Measurements from ENCODE around the gene FCHO2. TPM values are rescaled to one million over a fixed set of nuclear protein-coding genes. Genes with fewer than 3 reads are reported as not detected.
A peak's percentile ranks its signal among the peaks of the same experiment; 100 is the strongest.

Gene FCHO2
- total RNA-seq, 1 experiment from 2014 or later, result 36.5 TPM

DNA sequence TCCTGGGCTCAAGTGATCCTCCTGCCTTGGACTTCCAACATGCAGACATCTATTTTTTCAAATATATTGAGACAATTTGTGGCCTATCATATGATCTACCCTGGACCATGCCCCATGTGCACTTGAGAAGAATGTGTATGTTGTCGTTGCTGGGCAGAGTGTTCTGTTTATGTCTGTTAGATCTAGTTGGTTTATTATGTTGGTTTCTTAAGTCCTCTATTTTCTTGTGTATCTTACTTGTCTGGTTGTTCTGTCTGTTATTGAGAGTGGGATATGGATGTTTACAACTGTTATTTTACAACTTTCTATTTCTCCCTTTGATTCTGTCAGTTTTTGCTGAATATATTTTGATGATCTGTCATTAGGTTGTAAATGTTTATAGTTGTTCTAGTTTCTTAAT is 154.3 kb downstream of the FCHO2 start:
- no peak for DNase-seq
- CTCF ChIA-PET, result no interaction called here
- Mint-ChIP-seq H3K27ac (ENCODE audit: unreplicated experiment) (no peak overlapping the region), H3K27me3 (ENCODE audit: unreplicated experiment) (no peaks in the 10 kb centered on the region), H3K36me3 (ENCODE audit: insufficient read depth, unreplicated experiment) (no peaks in the 10 kb centered on the region), H3K4me1 (ENCODE audit: low read depth, unreplicated experiment) (peaks cover 30% of the 10 kb centered on the region), H3K9me3 (ENCODE audit: low read depth, unreplicated experiment) (peaks cover 4% of the 10 kb centered on the region), H3K4me3 (ENCODE audit: low read depth, unreplicated experiment) (no peak overlapping the region)
- intact Hi-C loops (cut with micrococcal nuclease; ENCODE audit: unreplicated experiment), result loop anchor here (10.0 kb wide), 1 partner anchor 185 kb away; no protein-coding TSS in a partner anchor
- TF ChIP-seq, protein P1, sequence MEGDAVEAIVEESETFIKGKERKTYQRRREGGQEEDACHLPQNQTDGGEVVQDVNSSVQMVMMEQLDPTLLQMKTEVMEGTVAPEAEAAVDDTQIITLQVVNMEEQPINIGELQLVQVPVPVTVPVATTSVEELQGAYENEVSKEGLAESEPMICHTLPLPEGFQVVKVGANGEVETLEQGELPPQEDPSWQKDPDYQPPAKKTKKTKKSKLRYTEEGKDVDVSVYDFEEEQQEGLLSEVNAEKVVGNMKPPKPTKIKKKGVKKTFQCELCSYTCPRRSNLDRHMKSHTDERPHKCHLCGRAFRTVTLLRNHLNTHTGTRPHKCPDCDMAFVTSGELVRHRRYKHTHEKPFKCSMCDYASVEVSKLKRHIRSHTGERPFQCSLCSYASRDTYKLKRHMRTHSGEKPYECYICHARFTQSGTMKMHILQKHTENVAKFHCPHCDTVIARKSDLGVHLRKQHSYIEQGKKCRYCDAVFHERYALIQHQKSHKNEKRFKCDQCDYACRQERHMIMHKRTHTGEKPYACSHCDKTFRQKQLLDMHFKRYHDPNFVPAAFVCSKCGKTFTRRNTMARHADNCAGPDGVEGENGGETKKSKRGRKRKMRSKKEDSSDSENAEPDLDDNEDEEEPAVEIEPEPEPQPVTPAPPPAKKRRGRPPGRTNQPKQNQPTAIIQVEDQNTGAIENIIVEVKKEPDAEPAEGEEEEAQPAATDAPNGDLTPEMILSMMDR (IDR thresholded peaks at IDR 0.05; ENCODE audit: unreplicated experiment), result no peak
- BruUV-seq (replicated peaks), result no TSS peak

DNA sequence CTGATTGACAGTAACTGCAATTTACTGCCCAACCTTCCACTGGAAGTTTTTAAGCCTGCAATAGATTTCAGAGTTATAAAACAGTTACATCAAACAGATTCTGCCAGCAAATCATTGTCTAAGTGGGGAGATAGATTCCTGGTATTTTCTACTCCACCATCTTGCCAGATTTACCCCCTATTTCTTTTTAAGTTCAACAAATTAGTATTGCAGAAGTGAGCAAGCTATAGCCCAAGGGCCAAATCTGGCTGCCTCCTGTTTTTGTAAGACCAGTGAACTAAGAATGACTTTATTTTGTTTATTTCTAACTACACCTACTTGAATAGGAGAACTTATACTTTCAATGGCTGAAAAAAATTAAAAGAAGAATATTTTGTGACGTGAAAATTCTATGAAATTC is 155.7 kb downstream of the FCHO2 start:
- TF ChIP-seq, protein P1 (IDR thresholded peaks at IDR 0.05; ENCODE audit: unreplicated experiment), result no peak
- no peak for DNase-seq
- intact Hi-C loops (cut with micrococcal nuclease; ENCODE audit: unreplicated experiment), result loop anchor here (10.0 kb wide), 1 partner anchor 183 kb away; no protein-coding TSS in a partner anchor
- no peak overlapping the region for H3K27ac Mint-ChIP-seq (ENCODE audit: unreplicated experiment)
- H3K36me3 Mint-ChIP-seq (ENCODE audit: insufficient read depth, unreplicated experiment), result no peaks in the 10 kb centered on the region
- no peaks in the 10 kb centered on the region for H3K27me3 Mint-ChIP-seq (ENCODE audit: unreplicated experiment)
- CTCF ChIA-PET, result interaction anchor here (1.9 kb wide), 1 partner anchor 10 kb away, joined by 4 read pairs; no protein-coding TSS in a partner anchor
- peaks cover 43% of the 10 kb centered on the region for H3K4me1 Mint-ChIP-seq (ENCODE audit: low read depth, unreplicated experiment)
- BruUV-seq (replicated peaks), result no TSS peak
- peaks cover 4% of the 10 kb centered on the region for H3K9me3 Mint-ChIP-seq (ENCODE audit: low read depth, unreplicated experiment)
- no peak overlapping the region for H3K4me3 Mint-ChIP-seq (ENCODE audit: low read depth, unreplicated experiment)

DNA sequence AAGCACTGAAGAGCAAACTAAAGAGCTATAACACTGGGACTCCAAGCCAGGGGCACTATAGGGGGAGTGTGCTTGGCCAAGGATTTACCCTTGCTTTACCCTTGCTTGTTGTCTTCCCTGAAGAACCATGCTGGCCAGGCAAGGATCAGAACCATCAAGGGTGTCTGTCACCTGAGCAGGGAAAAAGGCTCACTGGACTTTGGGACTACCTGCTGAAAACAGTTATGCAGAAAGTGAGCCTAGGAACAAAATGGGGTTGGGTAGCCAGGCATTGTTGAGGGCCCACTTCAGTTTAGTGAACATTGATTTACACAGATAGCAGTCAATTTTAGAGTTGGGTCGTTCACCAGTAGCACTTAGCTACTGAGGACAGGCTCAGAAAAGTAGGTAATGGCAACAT is 156.5 kb downstream of the FCHO2 start:
- Mint-ChIP-seq H3K9me3 (ENCODE audit: low read depth, unreplicated experiment) (peaks cover 9% of the 10 kb centered on the region), H3K27me3 (ENCODE audit: unreplicated experiment) (no peaks in the 10 kb centered on the region), H3K4me1 (ENCODE audit: low read depth, unreplicated experiment) (peaks cover 52% of the 10 kb centered on the region), H3K36me3 (ENCODE audit: insufficient read depth, unreplicated experiment) (no peaks in the 10 kb centered on the region), H3K4me3 (ENCODE audit: low read depth, unreplicated experiment) (no peak overlapping the region), H3K27ac (ENCODE audit: unreplicated experiment) (no peak overlapping the region)
- no peak for DNase-seq
- intact Hi-C loops (cut with micrococcal nuclease; ENCODE audit: unreplicated experiment), result loop anchor here (10.0 kb wide), 1 partner anchor 182 kb away; no protein-coding TSS in a partner anchor
- CTCF ChIA-PET, result interaction anchor here (1.9 kb wide), 2 partner anchors 10 to 104 kb away, joined by 4 to 6 read pairs; no protein-coding TSS in a partner anchor
- no TSS peak for BruUV-seq (replicated peaks)
- TF ChIP-seq, protein P1 (IDR thresholded peaks at IDR 0.05; ENCODE audit: unreplicated experiment), result no peak

GRCh38 chr5:73114044-73114688 is 158.3 kb downstream of the FCHO2 start:
- Mint-ChIP-seq H3K27ac (ENCODE audit: unreplicated experiment) (peak overlapping the region; percentile 21), H3K4me3 (ENCODE audit: low read depth, unreplicated experiment) (no peak overlapping the region), H3K27me3 (ENCODE audit: unreplicated experiment) (no peaks in the 10 kb centered on the region), H3K36me3 (ENCODE audit: insufficient read depth, unreplicated experiment) (peaks cover 9% of the 10 kb centered on the region), H3K9me3 (ENCODE audit: low read depth, unreplicated experiment) (peaks cover 9% of the 10 kb centered on the region), H3K4me1 (ENCODE audit: low read depth, unreplicated experiment) (peaks cover 70% of the 10 kb centered on the region)
- TF ChIP-seq, protein P1 (IDR thresholded peaks at IDR 0.05; ENCODE audit: unreplicated experiment), result no peak
- DNase-seq, result peak; percentile 42
- no TSS peak for BruUV-seq (replicated peaks)
- CTCF ChIA-PET, result interaction anchor here (0.6 to 1.9 kb wide), 5 partner anchors 12 to 971 kb away, joined by 3 to 6 read pairs (median 4); no protein-coding TSS in a partner anchor
- intact Hi-C loops (cut with micrococcal nuclease; ENCODE audit: unreplicated experiment), result loop anchor here (10.0 kb wide), 1 partner anchor 181 kb away; no protein-coding TSS in a partner anchor

Measured in Calu3 (cell line).